HG03064 (cell line): ENCODE data around the gene PI4KA.

Experiments used
- ATAC-seq: cut with Tn5 transposase; IDR thresholded peaks from one replicate; pipeline ENCODE4 v1.9.1; 2021; ENCODE audit warnings: low read depth; ENCODE audit not compliant: unreplicated experiment

The PI4KA gene

DNA sequence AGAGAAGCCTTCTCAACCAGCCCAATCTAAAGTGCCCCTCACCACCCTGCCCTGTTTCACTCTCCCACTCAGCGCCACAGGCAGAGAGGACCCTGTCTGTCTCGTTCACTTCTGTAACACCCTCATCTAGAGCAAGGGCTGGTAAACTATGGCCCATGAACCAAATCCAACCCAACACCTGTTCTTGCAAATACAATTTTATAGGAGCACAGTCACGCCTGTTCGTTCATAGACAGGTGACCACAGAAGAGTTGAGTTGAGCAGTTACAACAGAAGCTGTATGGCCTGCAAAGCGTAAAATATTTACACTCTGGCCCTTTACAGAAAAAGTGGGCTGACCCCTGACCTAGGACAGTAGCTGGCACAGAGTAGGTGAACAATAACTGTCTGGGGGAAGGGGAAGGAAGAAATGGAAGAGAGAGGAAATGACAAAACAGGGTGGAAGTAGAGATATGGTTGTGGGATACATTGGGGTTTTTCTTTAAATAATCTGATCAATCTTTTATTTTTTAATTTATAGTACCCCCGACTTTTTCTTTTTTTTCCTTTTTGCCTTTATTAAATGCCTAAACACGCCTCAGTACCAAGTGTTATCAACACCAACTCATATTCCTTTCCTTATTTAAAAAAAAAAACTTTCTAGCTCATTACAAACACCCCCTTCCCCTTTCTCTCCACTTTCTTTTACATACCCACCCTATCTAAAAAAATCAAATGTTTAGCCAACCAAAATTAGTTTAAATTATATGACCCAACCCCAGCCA, 63.8 kb downstream of the PI4KA start:
- no peak for ATAC-seq

DNA sequence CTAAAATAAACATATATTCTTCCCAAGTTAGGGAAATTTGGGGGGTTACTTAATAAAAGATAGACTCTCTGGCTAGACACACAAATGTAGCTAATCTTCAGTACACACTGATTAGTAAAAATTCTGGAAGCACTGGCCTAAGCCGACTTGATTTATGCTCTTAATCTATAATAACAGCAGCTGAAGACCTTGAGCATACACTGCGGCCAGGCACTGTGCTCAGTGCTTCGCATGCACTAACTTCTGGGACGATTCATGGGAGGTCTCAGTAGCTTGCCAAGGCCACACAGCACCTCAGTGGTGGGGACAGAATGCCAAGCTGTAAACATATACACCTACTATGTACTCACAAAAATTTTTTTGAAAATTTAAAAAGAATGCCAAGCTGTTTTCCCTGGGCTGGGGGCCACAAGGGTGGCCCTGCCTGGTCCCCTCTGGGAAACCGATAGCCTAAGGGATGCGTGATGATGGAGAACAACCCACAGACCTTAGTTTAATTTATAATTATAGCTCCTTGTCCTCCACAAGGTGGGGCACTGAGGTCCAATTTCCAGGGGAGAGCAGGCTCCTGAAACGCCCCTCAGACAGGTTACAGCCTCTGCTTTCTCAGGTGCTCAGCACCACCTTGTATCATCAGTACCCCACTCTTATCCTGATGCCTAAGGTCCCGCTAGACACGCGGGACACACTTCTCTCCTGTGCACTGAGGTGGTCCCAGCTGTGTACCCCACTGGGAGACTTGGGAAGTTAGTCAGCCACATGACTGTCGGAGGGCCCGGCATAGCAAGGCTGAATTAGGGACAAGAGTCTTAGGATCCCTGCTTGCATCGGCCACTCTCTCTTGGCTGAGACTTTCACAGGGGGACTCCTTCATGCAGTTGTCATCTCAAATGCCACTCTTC, 64.6 kb downstream of the PI4KA start:
- no peak for ATAC-seq

DNA sequence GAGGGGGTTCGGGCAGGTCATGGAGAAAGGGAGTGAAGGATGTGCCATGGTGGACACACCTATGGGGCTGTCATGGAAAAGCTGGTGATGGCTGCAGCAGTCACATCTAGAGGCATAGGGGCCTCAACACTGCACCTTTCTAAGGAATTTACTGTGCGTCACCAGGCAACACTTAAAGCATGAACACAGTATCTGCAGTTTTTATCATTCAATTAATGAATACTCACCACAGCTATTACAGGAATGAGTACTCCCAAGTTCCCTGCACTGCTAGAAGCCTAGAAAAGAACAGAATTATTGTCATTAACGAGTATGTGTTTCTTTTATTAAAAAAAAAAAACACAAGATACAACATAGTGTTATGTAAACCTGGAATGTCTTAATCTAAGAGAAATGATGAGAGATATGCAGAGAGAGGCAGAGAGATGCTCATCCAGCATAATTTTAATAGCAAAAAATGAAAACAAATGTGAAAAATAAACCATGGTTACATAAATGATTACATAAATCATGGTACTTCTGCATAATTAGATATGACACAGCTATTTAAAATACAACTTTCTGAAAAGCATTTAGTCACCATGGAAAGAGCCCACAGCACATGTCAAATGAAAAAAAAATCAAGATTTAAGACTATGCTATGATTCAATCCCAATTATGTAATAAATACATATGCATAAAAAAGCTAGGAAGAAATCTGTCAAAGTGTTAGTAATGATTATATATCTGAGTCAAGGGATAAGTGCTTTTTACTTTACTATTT, 65.5 kb downstream of the PI4KA start:
- no peak for ATAC-seq

DNA sequence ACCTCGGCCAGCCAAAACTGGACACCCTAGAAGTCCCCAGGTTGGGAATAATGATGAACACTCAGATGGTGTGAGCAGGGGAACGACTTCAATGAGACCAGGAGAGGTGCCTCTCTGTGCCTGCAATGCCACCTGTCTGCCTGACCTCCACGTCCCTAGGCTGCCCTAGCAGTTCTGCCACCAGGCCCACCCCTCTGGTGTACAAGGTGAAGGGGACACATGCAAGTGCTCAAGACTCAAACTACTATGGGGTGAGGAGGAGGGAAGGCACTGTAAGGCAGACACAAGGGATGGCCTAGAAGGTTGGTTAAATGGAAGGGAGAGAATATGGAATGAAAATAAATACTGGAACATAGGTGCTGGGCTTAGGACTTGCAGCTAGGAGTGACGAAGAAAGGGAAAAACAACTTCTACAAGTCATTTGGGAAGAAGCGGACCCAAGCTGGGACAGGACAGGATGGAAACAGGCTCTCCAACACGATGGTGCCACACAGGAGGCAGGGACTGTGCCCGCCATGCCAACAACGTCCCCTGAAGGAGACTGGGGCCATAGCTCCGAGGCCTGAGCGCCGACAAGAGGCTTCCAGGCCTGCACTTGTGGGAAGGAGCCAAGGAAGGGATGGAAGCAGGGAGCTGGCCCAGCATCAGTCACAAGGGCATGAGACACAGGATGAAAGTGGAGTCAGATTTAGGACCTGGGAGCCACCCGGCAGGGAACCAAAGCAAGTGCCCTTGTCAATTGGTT, 66.2 kb downstream of the PI4KA start:
- no peak for ATAC-seq

DNA sequence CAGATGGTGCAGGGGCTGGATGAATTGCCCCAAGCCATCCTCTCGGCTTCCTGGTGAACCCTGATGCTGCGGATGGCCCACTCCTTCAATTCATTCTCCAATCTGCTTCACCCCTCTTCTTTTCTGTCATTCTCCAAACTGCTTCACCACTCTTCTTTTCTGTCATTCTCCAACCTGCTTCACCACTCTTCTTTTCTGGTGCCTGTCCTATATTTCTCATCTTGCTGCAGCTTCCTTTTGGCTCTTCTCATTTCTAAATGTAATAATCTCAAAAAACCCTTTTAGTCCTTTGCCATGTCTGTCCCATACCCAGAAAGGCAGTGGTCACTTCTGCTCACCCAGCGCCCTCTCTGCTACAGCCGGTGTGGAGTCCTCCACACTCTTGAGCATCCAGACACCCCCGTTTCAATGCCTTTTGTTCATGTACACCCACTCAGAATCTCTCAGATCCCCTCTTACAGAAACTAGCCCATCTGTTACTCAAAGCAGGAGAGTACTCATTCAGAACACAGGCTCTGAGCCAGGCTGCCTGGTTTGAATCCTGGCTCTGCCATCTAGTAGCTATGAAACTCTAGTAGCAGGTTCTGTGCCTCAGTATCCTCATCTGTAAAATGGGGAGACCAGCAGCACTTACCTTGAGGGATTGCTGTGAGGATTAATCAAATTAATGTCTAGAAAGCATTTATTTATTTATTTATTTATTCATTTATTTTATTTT, 69.8 kb downstream of the PI4KA start:
- ATAC-seq: no peak

DNA sequence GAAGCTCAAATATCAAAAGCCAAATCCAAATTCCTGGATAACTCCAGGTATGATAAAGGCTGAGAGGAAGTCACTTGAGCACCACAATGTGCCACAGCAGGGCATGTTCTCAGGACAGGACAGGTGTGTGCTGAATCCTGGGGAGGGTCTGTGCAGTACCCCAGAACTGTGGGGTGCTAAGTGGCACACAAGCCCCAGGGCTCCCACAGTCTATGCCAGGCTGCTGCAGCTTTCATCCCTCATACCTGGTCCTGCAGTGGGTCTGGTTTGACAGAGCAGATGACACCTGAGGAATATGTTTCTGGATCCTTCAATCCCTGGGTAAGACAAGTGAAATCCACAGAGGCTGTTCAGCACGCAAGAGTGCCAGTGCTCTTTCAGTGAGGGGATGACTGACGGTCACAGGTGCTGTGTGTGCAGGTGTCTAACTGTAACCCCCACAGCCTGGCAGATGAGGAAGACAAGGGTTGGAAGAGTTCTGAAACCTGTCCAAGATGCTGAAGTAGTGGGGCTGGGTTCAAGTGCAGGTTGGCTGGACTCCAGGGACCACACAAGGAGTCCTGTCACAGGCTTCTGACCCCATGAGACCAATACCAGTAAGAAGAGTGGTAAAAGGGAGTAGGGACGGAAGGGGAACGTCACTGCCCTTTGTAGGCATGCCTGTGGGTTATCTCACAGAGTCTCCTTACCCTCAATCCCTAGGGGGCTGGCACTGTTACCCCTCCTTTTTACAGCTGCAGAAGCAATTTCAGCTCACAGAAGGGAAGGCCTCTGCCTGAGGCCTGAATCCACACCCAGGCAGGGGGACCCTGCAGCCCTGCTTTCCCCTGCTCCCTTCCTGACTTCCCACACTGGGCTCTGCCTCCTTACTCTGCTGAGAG, 70.6 kb downstream of the PI4KA start:
- no peak for ATAC-seq

DNA sequence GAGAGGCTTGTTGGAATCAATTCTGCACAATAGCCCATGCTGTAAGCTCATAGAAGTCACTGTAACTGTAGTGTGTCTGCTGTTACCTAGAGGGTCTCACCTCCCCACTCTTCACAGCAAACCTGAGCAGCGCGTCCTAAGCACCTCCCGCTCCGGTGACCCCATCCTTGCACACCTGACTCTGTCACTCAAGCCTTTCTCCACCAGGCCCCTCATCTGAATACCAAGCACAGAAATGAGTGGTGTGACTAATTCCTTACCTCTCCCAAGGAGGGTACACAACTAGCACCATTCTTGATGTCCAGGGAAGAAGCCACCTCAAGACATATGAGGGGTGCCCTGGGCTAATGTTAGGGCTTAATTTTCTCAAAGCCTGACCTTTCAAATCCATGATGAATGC, 71.4 kb downstream of the PI4KA start:
- no peak for ATAC-seq

DNA sequence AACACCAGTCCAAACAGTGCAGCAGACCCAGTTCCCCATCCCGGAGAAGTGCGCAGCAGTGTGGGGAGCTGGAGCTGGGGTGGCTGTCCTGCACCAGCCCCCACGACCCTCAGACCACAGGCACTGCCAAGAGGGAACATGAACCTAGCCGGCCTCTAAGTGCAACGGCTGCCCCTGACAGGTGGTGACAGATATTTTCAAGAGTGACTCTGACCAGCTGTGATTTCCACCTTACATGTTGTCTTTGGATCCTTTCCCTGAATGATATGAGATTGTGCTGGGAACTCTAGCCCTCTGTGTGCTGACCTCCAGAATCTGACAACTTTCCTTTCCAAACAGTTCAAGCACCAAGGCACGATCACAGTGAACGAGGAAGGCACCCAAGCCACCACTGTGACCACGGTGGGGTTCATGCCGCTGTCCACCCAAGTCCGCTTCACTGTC, 72.1 kb downstream of the PI4KA start:
- no peak for ATAC-seq

DNA sequence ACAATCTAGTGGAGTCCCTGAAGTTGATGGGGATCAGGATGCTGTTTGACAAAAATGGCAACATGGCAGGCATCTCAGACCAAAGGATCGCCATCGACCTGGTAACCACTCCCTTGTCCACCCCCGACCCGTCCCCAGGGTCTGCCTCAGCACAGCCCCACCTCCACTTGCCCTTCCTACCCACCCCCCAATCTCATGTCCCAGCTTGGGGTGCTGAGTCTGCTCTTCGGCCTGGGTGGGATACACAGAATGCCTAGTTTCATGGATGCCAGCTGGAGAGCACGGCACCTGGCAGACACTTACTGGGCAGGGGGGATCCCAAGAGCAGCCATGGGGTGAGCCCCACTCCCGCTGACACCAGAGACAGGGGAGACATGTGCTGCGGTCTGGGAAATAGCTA, 72.6 kb downstream of the PI4KA start:
- ATAC-seq: no peak

DNA sequence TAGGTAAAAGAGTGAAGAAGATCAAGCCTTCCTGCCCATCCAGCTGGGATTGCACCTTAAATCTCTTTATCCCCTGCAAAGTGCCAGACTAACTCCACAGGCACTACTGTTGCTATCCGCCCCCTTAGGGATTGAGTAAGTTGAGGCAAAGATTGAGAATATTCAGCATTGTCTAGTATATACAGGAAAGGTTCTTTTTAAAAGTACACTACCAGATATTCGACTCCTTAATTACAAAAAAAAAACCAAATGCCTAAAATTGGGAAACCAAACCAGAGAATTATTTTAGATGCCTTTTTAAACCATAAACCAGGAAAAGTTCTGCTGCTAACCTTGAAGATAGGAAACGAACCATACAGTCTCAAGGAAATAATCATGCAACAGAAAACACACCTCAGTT, 73.2 kb downstream of the PI4KA start:
- ATAC-seq: no peak

DNA sequence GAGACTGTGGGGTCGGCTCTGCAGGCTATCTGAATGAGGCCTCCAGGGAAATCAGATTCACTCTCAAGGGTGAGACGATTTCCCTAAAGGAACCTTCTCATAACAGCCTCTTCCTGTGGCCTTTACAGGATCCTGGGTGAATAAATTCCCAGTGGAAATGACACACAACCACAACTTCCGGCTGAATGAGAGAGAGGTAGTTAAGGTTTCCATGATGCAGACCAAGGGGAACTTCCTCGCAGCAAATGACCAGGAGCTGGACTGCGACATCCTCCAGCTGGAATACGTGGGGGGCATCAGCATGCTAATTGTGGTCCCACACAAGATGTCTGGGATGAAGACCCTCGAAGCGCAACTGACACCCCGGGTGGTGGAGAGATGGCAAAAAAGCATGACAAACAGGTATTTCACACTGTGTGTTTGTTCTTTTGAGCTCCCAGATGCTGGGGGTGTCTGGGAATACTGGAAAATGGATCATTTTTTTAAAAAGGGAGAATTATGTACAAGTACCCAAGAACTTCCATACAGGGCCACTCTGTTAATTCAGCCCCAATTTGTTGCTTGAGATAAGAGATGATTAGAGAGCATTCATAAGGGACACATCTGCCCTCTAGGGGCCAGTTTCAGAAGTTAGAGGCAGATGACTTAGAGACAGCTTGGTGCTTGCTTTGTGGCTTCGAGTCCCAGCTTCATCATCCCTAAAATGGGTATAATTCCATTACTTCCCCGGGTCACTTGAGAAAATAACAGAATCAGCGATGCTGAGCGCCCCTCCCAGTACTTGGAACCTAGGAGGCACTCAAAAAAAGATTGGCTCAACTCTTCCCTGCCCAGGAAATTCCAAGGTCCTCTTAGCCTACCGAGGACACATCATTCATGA, 74.5 kb downstream of the PI4KA start:
- ATAC-seq: no peak

DNA sequence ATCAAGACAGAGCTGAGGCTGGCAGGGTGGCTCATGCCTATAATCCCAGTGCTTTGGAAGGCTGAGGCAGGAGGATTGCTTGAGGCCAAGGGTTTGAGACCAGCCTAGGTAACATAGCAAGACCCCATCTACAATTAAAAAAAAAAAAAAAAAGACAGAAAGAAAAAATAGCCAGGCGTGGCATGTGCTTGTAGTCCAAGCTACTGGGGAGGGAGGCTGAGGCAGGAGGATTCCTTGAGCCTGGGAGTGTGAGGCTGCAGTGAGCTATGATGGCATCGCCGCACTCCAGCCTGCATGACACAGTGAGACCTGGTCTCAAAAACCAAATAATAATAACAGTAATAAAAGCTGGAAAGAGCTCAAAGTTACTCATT, 75.3 kb downstream of the PI4KA start:
- no peak for ATAC-seq

DNA sequence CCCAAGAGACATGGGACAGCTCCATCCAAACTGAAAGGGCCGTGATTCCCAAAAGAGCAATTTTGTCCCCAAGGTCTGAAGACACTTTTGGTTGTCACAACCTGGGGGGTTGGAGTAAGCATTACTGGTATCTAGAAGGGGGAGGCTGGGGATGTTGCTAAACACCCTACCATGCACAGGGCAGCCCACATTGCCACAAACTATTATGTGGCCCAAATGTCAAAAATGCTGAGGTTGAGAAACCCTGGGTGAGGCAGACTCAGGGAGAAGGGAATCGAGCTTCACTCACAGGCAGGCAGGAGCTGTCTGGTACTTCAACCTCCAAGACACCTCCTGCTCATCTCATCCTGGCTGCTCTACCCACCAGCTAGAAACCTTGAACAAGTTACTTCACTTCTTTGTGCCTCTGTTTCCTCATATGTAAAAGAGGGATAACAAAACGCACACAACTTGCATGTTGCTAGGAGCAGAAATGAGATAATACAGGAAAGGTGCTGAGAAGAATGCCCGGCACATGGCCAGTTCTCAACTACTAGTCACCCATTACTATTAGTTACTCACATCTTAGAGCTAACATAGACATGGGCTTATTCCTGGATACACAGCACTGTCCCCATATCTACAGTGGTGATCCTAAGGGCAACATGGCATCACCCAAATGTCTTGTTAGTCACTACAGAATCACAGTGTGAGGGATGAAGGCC, 75.9 kb downstream of the PI4KA start:
- no peak for ATAC-seq

DNA sequence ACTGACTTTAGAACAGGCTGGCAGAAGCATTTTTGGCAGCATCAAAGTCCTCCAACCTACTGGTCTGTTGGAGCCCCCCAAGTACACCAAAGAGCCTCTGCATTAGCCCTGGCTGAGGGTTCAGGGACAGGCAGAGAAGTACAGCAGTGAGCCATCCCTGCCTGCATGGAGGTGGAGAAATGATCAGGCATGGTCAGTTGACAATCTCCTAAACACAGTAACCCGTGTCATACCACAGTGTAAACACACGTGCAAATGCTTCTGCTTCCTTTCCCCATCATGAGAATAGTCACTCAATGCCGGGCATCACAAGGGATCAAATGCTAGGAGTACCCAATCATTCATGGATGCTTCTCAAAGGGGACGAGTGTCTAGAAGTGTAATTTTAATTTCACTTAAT, 76.5 kb downstream of the PI4KA start:
- ATAC-seq: no peak

DNA sequence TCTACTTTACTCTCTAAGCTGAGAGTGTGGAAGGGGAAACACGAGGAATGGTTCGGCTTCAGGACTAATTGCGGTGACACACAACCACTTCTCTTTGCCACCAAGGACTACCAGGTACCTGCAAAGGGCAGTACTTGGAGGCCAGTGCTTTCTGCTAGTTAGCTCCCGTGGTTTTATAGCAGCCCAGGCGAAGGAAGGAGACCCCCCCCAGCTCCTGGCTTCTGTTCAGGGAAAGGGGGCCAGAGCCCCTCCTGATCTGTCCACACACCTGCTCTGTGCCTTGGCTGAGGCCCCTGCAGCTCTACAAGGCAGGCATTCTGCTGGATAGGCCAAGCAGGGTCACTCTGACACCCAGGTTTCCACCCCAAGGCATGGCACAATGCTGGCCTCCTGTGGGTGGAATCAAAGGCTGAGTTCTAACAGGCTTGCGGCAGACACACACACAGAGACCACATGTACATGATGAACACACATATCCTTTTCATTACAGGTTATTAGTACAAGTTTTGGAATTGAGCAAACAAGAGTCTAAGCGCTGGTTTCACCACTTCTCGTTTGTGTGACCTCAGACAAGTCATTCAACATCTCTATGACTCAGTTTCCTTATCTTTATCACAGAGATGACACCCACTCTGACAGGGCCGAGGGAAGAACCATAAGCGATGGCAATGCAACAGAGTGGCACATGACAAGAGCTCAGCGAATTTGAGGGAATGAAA, 77.2 kb downstream of the PI4KA start:
- no peak for ATAC-seq

DNA sequence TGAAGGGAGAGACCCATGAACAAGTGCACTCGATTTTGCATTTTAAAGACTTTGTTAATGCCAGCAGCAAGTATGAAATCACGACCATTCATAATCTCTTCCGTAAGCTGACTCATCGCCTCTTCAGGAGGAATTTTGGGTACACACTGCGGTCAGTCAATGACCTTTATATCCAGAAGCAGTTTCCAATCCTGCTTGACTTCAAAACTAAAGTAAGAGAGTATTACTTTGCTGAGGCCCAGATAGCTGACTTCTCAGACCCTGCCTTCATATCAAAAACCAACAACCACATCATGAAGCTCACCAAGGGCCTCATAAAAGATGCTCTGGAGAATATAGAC, 78.8 kb downstream of the PI4KA start:
- ATAC-seq: no peak
